Gastroesophageal sphincter (tissue), 4 donors: ENCODE results near the gene SLC7A7. TPM values are rescaled to one million over a fixed set of nuclear protein-coding genes. Genes with fewer than 3 reads are reported as not detected.
"Not testable (repeated sequence)": the region's sequence is repeated elsewhere in the genome, so short reads cannot be mapped to it uniquely, and the experiment has no call there.

Experiments
- ATAC-seq: fragments of 150-250 bp; one replicate; pipeline ENCODE4 v1.9.1; 2016; ENCODE audit warnings: mild to moderate bottlenecking, moderate library complexity
- H3K27ac ChIP-seq, 4 donors: fragments of 200-600 bp; sonication (generic) in 3 of 4; 1 replicate in 3 of 4; 2 replicates in 1 of 4; pipeline ENCODE4 v1.5.1; 2016 to 2019
- H3K27me3 ChIP-seq: fragments of 200-600 bp; sonication (generic); one replicate; pipeline ENCODE4 v1.5.1; 2019
- H3K36me3 ChIP-seq, 2 donors: fragments of 200-600 bp; sonication (generic); one replicate each; pipeline ENCODE4 v1.5.1; 2019; ENCODE audit warnings: control low read depth in 1 of 2
- H3K4me1 ChIP-seq, 3 donors: fragments of 200-600 bp; sonication (generic); 1 replicate in 2 of 3; 2 replicates in 1 of 3; pipeline ENCODE4 v1.5.1; 2016 to 2019; ENCODE audit warnings: control low read depth in 2 of 3
- H3K4me3 ChIP-seq, 2 donors: fragments of 200-600 bp; sonication (generic); one replicate each; pipeline ENCODE4 v1.5.1; 2019; ENCODE audit warnings: mild to moderate bottlenecking in 1 of 2, moderate library complexity in 1 of 2
- H3K9me3 ChIP-seq, 3 donors: fragments of 200-600 bp; sonication (generic); one replicate each; pipeline ENCODE4 v1.5.1; 2017 to 2019; ENCODE audit warnings: control low read depth in 2 of 3
- EP300 ChIP-seq: sonication (generic); formaldehyde crosslinking; IDR thresholded peaks from one replicate; pipeline ENCODE4 v1.6.1; 2017; ENCODE audit warnings: antibody characterized with exemption, mild to moderate bottlenecking
- POLR2A ChIP-seq, 2 donors: fragments of 450-650 bp; IDR thresholded peaks; one replicate each; pipeline ENCODE4 v1.6.1; 2017; ENCODE audit warnings: antibody characterized with exemption in 2 of 2, mild to moderate bottlenecking in 2 of 2, moderate library complexity in 1 of 2
- POLR2AphosphoS5 ChIP-seq: sonication (generic); formaldehyde crosslinking; IDR thresholded peaks from one replicate; pipeline ENCODE4 v1.6.1; 2017; ENCODE audit warnings: antibody characterized with exemption
- WGBS, 2 donors: methylation state at CpG; one replicate each; pipeline ENCODE4 v1.1.5; 2018; ENCODE audit warnings: low coverage in 1 of 2; 5-methylcytosine and 5-hydroxymethylcytosine counted together
- total RNA-seq, 4 donors: library from RNA; depleted of rRNA; stranded (reverse); fragments of >200 nt; gene quantifications; one replicate each; pipeline ENCODE4 v1.1.0, GENCODE V29; 2016
- TF ChIP-seq, protein P1 (sequence below), 4 experiments: fragments of 200-600 bp in 2 of 4; fragments of 450-650 bp in 2 of 4; sonication (generic) in 1 of 4; IDR thresholded peaks; one replicate each; pipeline ENCODE4 v1.5.1; 2017 to 2019; ENCODE audit warnings: antibody characterized with exemption in 4 of 4, mild to moderate bottlenecking in 2 of 4, moderate library complexity in 2 of 4

Gene SLC7A7
- total RNA-seq, 4 donors from 2014 or later = 8.1 to 36.6 (median 23.4) TPM

DNA sequence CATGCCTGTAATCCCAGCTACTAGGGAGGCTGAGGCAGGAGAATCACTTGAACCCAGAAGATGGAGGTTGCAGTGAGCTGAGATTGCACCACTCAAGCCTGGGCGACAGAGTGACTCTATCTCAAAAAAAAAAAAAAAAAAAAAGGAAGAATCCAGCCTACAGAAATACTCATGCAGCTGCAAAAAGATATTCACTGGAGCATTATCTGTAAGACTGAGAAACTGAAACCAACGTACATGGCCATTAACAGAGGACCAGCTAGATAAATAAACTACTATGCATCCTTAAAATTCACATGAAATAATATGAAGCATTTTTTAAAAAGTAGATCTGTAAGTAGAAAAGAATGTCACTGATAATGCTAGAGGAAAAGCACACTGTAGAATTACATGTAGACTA is 3.5 kb downstream of the SLC7A7 start:
- H3K9me3 ChIP-seq = no peaks in the 10 kb centered on the region
- ATAC-seq = no peak
- no peaks in the 10 kb centered on the region for H3K4me1 ChIP-seq
- no peak overlapping the region for H3K4me3 ChIP-seq
- WGBS, 2 donors = 33 to 40% methylated on average over 2 of the region's 2 CpGs
- H3K36me3 ChIP-seq = no peaks in the 10 kb centered on the region
- H3K27ac ChIP-seq = no peak overlapping the region
- no peak for TF ChIP-seq POLR2A (IDR thresholded peaks at IDR 0.05)
- TF ChIP-seq, protein P1, sequence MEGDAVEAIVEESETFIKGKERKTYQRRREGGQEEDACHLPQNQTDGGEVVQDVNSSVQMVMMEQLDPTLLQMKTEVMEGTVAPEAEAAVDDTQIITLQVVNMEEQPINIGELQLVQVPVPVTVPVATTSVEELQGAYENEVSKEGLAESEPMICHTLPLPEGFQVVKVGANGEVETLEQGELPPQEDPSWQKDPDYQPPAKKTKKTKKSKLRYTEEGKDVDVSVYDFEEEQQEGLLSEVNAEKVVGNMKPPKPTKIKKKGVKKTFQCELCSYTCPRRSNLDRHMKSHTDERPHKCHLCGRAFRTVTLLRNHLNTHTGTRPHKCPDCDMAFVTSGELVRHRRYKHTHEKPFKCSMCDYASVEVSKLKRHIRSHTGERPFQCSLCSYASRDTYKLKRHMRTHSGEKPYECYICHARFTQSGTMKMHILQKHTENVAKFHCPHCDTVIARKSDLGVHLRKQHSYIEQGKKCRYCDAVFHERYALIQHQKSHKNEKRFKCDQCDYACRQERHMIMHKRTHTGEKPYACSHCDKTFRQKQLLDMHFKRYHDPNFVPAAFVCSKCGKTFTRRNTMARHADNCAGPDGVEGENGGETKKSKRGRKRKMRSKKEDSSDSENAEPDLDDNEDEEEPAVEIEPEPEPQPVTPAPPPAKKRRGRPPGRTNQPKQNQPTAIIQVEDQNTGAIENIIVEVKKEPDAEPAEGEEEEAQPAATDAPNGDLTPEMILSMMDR (IDR thresholded peaks at IDR 0.05) = no peak
- TF ChIP-seq POLR2AphosphoS5 = no peak
- no peaks in the 10 kb centered on the region for H3K27me3 ChIP-seq

DNA sequence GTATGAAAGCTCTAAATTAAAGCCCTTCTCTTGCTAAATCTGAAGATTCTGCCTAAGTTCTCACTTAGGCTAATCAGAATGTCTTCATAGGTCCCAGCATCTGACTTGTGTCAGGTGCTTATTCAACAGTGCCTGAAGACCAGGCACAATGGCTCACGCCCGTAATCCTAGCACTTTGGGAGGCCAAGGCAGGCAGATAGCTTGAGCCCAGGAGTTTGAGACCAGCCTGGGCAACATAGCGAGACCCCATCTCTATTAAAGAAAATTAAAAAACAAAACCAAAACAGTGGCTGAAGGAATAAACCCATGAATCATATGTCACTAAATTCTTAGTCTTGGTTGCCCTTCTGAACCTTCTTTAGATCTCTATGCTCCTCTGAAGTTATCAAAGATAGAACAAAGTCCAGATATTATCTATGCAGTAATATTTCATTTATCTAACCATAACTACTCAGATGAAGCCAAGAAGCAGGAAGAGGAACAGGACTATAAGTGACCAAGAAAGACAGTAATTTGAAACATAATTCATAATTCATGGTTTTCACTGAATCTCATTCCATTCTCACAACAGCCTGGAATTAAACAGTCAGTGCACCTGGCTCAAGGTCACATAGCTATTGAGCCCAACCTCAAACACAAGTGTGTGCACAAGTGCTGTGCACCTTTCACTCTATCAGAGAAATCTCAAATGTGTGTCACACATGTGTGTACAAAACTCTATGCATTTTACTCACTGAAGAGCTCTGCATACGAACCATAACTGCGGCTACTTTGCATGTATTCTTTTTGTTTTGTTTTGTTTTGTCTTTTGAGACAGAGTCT is 6.6 kb downstream of the SLC7A7 start:
- TF ChIP-seq, protein P1 (IDR thresholded peaks at IDR 0.05) = no peak
- TF ChIP-seq POLR2A (IDR thresholded peaks at IDR 0.05) (no peak), POLR2AphosphoS5 (no peak), EP300 (no peak)
- Histone ChIP-seq H3K36me3 (no peaks in the 10 kb centered on the region), H3K9me3 (no peaks in the 10 kb centered on the region), H3K27ac (no peak overlapping the region), H3K4me1 (no peaks in the 10 kb centered on the region), H3K27me3 (no peaks in the 10 kb centered on the region), H3K4me3 (no peak overlapping the region)
- WGBS, 2 donors = 79 to 96% methylated on average over 3 to 4 of the region's 5 CpGs
- no peak for ATAC-seq

DNA sequence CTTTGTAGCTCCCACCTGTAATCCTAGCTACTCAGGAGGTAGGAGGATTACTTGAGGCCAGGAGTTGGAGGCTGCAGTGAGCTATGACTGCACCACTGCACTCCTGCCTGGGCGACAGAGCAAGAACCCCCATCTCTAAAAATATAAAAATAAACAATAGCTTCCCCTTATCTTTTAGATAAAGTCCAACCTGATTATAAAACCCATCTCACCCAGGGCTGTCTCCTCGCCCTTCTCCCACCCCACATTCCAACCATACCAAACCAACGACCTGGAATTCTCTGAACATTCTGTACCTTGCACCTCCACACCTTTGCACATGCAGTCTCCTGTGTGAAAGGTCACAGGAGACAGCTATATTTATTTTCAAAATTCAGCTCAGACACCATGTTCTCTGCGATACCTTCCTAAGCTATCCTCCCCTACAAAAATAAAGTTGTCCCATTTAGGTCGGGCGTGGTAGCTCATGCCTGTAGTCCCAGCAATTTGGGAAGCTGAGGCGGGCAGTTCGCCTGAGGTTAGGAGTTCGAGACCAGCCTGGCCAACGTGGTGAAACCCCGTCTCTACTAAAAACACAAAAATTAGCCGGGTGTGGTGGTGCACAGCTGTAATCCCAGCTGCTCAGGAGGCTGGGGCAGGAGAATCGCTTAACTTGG is 7.7 kb downstream of the SLC7A7 start:
- H3K27me3 ChIP-seq = no peaks in the 10 kb centered on the region
- H3K27ac ChIP-seq = no peak overlapping the region
- 59 to 80% methylated on average over 5 to 9 of the region's 13 CpGs for WGBS, 2 donors
- no peak for TF ChIP-seq POLR2A (IDR thresholded peaks at IDR 0.05)
- TF ChIP-seq EP300 = no peak
- TF ChIP-seq POLR2AphosphoS5 = no peak
- TF ChIP-seq, protein P1 (IDR thresholded peaks at IDR 0.05) = no peak
- no peaks in the 10 kb centered on the region for H3K36me3 ChIP-seq
- no peaks in the 10 kb centered on the region for H3K4me1 ChIP-seq
- ATAC-seq = no peak
- H3K4me3 ChIP-seq = no peak overlapping the region
- no peaks in the 10 kb centered on the region for H3K9me3 ChIP-seq

DNA sequence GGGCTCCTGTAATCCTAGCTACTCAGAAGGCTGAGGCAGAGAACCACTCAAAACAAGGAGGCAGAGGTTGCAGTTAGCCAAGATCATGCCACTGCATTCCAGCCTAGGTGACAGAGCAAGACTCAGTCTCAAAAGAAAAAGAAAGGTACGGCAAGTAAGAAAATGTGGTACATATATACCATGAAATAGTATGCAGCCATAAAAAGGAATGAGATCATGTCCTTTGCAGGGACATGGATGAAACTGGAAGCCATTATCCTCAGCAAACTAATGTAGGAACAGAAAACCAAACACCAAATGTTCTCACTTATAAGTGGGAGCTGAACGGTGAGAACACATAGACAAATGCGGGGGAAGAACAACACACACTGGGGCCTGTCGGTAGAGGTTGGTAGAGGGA is 10.0 kb downstream of the SLC7A7 start:
- not testable (repeated sequence) for H3K9me3 ChIP-seq, H3K27ac ChIP-seq, H3K4me3 ChIP-seq, H3K27me3 ChIP-seq, ATAC-seq, H3K36me3 ChIP-seq, H3K4me1 ChIP-seq
- 68 to 91% methylated on average over 3 to 4 of the region's 4 CpGs for WGBS, 2 donors

DNA sequence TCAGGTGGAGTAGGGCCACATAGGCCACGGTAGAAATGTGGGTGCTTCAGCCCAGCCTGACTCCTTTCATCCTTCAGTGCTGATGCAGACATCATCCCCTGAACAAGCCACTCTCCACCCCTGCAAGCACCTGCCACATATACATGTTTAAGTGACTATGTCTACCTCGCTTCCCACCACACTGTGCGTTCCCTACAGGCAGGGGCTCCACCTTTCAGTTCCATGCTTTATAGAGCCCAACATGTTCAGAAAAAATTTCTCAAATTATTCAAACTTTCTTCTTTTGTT is 11.6 kb downstream of the SLC7A7 start:
- TF ChIP-seq POLR2AphosphoS5 (no peak), EP300 (no peak), POLR2A (IDR thresholded peaks at IDR 0.05) (no peak)
- TF ChIP-seq, protein P1 (IDR thresholded peaks at IDR 0.05) = no peak
- ATAC-seq = no peak
- 75 to 90% methylated on average over 1 to 3 of the region's 3 CpGs for WGBS, 2 donors
- H3K27ac ChIP-seq = no peak overlapping the region
- peaks cover 8% of the 10 kb centered on the region for H3K27me3 ChIP-seq
- H3K36me3 ChIP-seq = no peaks in the 10 kb centered on the region
- H3K4me3 ChIP-seq = no peak overlapping the region
- H3K4me1 ChIP-seq = no peaks in the 10 kb centered on the region
- H3K9me3 ChIP-seq = no peaks in the 10 kb centered on the region
